Panc1 (cell line): ENCODE results near the gene SHROOM3. TPM values are rescaled to one million over a fixed set of nuclear protein-coding genes. Genes with fewer than 3 reads are reported as not detected.
A peak's percentile ranks its signal among the peaks of the same experiment; 100 is the strongest.

Source experiments
- ATAC-seq: fragments of 200-7000 bp; cut with Tn5 transposase; 2 replicates; pipeline ENCODE4 v1.9.1; 2020; ENCODE audit warnings: mild to moderate bottlenecking, moderate library complexity
- BruUV-seq: library from RNA; stranded (reverse); fragments of 400-500 nt; replicated peaks from 2 replicates; lab custom pipeline; 2021; lab: Mats Ljungman, UMichigan
- CTCF ChIA-PET: fragments of 300-600 bp; sonication (Branson Sonifier 250); formaldehyde crosslinking; loops from one replicate; lab custom pipeline; 2022; ENCODE audit warnings: antibody characterized with exemption; lab: Charles Lee
- POLR2A ChIA-PET: fragments of 300-600 bp; sonication (Branson Sonifier 250); formaldehyde crosslinking; loops from one replicate; lab custom pipeline; 2022; ENCODE audit warnings: antibody characterized with exemption; lab: Charles Lee
- DNase-seq: peaks from one replicate; pipeline ENCODE4 v3.0.0-alpha.2; 2010; ENCODE audit warnings: low read depth, low spot score
- H3K27ac ChIP-seq: 2 replicates; pipeline ENCODE4 v1.5.1; 2011; ENCODE audit warnings: mild to moderate bottlenecking, low read length, inconsistent platforms
- H3K27me3 ChIP-seq: fragments of 200-500 bp; sonication (Bioruptor generic); 2 replicates; pipeline ENCODE4 v1.6.0; 2014; ENCODE audit warnings: low read length, inconsistent platforms; ENCODE audit not compliant: control insufficient read depth, insufficient read depth
- H3K36me3 ChIP-seq: fragments of 200-500 bp; sonication (Bioruptor generic); 2 replicates; pipeline ENCODE4 v1.5.1; 2014; ENCODE audit warnings: inconsistent platforms, mild to moderate bottlenecking, low read length, moderate library complexity; ENCODE audit not compliant: control insufficient read depth, insufficient read depth
- H3K4me1 ChIP-seq: 2 replicates; pipeline ENCODE4 v1.5.1; 2011; ENCODE audit warnings: inconsistent platforms, mild to moderate bottlenecking, low read length, moderate library complexity; ENCODE audit not compliant: control insufficient read depth, insufficient read depth
- H3K4me3 ChIP-seq, 2 experiments: 2 replicates each; pipeline ENCODE4 v1.5.1; 2011 to 2012; ENCODE audit warnings: low read depth in 2 of 2, low read length in 2 of 2, mild to moderate bottlenecking in 2 of 2, inconsistent platforms in 1 of 2, moderate library complexity in 1 of 2
- H3K9me3 ChIP-seq: fragments of 200-500 bp; sonication (Bioruptor generic); 2 replicates; pipeline ENCODE4 v1.5.1; 2014; ENCODE audit warnings: low read depth, mild to moderate bottlenecking, inconsistent platforms, low read length, moderate library complexity; ENCODE audit not compliant: control insufficient read depth, insufficient read depth
- POLR2AphosphoS5 ChIP-seq: IDR thresholded peaks from 2 replicates; pipeline ENCODE4 v1.6.1; 2012; ENCODE audit warnings: mild to moderate bottlenecking, low read depth, low read length, moderate library complexity
- SIN3A ChIP-seq: IDR thresholded peaks from 2 replicates; pipeline ENCODE4 v1.6.1; 2012; ENCODE audit warnings: low read depth, mild to moderate bottlenecking, low read length, moderate library complexity, borderline replicate concordance; ENCODE audit not compliant: insufficient read depth
- TCF7L2 ChIP-seq: IDR thresholded peaks from 2 replicates; pipeline ENCODE4 v1.6.1; 2011; ENCODE audit warnings: mild to moderate bottlenecking, low read depth, low read length, inconsistent platforms
- in situ Hi-C: cut with HindIII; loops from 2 replicates; pipeline ENCODE4 v1.10.0; 2016; ENCODE audit warnings: low sequenced_read_pairs, low pct_unique_long_range_greater_than_20kb
- intact Hi-C: fragments of 100-400 bp; cut with micrococcal nuclease; formaldehyde crosslinking; loops from one replicate; pipeline ENCODE4 v1.10.0; 2022; ENCODE audit not compliant: unreplicated experiment
- total RNA-seq: library from RNA; stranded (reverse); gene quantifications from one replicate; pipeline ENCODE4 v1.2.1, GENCODE V29; 2021; ENCODE audit not compliant: unreplicated experiment
- TF ChIP-seq, protein P1 (sequence below): fragments of 450-650 bp; IDR thresholded peaks from 2 replicates; pipeline ENCODE4 v1.5.1; 2017; ENCODE audit warnings: mild to moderate bottlenecking
- TF ChIP-seq, protein P2 (sequence below), 2 experiments: IDR thresholded peaks; 2 replicates each; pipeline ENCODE4 v1.6.1; 2011 to 2012; ENCODE audit warnings: low read depth in 2 of 2, control low read depth in 1 of 2, low read length in 1 of 2, mild to moderate bottlenecking in 1 of 2, moderate library complexity in 1 of 2; ENCODE audit not compliant: insufficient read depth in 1 of 2

Gene SHROOM3
- total RNA-seq, 1 experiment from 2014 or later = 7.2 TPM

DNA sequence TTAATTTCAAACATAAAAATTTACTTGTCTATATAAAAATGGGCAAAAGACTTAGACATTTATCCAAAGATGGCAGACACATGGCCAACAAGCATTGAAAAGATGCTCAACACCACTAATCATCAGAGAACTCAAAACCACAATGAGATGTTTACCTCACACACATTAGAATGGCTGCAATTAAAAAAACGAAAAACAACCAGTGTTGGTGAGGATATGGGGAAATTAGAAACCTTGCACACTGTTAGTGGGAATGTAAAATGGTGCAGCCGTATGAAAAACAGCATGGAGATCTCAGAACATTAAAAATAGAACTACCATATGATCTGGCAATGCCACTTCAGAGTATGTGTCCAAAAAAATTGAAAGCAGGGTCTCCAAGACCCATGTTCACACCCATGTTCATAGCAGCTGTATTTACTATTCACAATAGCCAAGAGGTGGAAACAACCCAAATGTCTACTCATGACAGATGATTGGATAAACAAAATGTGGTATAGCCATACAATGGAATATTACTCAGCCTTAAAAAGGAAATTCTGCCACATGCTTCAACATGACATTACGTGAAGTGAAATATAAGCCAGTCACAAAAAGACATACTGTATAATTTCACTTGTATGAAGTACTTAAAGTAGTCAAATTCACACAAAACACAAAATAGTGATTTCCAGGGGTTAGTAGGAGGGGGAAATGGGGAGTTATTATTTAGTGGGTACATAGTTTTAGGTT is 316.7 kb downstream of the SHROOM3 start:
- TF ChIP-seq POLR2AphosphoS5 (no peak), SIN3A (no peak)
- TF ChIP-seq, protein P1, sequence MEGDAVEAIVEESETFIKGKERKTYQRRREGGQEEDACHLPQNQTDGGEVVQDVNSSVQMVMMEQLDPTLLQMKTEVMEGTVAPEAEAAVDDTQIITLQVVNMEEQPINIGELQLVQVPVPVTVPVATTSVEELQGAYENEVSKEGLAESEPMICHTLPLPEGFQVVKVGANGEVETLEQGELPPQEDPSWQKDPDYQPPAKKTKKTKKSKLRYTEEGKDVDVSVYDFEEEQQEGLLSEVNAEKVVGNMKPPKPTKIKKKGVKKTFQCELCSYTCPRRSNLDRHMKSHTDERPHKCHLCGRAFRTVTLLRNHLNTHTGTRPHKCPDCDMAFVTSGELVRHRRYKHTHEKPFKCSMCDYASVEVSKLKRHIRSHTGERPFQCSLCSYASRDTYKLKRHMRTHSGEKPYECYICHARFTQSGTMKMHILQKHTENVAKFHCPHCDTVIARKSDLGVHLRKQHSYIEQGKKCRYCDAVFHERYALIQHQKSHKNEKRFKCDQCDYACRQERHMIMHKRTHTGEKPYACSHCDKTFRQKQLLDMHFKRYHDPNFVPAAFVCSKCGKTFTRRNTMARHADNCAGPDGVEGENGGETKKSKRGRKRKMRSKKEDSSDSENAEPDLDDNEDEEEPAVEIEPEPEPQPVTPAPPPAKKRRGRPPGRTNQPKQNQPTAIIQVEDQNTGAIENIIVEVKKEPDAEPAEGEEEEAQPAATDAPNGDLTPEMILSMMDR = no peak
- Histone ChIP-seq H3K9me3 (peaks cover 3% of the 10 kb centered on the region; the same call in 1 of the 2 replicates), H3K27ac (no peak overlapping the region), H3K4me3 (no peak overlapping the region), H3K36me3 (no peaks in the 10 kb centered on the region), H3K4me1 (no peaks in the 10 kb centered on the region; the same call in 1 of the 2 replicates), H3K27me3 (no peaks in the 10 kb centered on the region)
- intact Hi-C loops = loop anchor here (10.0 kb wide), 1 partner anchor 317 kb away; the partner anchor contains the start of gene SHROOM3
- no peak for DNase-seq
- ChIA-PET POLR2A (no interaction called here), CTCF (no interaction called here)
- no TSS peak for BruUV-seq
- ATAC-seq = no peak
- in situ Hi-C loops = no loop called here

DNA sequence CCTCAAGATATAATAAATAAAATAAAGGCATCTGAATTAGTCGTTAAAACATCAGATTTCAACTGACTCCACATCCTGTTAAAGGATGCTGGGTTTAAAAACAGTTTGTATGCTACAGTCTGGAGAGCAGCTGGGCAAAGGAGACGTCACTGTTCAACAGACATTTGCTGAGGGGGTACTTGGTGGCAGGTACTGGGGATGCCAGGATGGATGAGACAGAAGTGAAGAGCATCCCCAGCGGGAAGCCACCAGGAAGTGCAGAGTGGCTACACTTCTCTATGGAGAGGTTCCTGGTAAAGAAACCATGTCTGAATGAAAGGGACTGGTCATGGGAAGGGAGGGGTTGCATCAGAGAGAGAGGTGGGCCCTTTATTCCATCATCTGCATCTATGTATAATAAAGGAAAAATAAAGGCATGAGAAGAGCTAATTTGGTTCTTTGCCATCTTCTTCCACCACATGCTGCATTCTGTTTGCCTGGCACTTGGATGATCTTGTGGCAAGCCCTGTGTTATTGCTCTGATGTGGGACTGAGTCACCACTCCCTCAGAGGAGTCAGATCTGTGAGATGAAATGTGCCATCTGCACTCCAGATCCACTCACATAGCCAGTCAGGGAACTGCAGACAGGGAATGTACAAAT is 318.0 kb downstream of the SHROOM3 start:
- DNase-seq (no peak), ATAC-seq (peak; percentile 90)
- 0 out of 2 replicates have a peak overlapping the region, but pooled peaks have one; percentile 25 for H3K27ac ChIP-seq
- peaks cover 3% of the 10 kb centered on the region; the same call in 1 of the 2 replicates for H3K9me3 ChIP-seq
- TF ChIP-seq, protein P2, sequence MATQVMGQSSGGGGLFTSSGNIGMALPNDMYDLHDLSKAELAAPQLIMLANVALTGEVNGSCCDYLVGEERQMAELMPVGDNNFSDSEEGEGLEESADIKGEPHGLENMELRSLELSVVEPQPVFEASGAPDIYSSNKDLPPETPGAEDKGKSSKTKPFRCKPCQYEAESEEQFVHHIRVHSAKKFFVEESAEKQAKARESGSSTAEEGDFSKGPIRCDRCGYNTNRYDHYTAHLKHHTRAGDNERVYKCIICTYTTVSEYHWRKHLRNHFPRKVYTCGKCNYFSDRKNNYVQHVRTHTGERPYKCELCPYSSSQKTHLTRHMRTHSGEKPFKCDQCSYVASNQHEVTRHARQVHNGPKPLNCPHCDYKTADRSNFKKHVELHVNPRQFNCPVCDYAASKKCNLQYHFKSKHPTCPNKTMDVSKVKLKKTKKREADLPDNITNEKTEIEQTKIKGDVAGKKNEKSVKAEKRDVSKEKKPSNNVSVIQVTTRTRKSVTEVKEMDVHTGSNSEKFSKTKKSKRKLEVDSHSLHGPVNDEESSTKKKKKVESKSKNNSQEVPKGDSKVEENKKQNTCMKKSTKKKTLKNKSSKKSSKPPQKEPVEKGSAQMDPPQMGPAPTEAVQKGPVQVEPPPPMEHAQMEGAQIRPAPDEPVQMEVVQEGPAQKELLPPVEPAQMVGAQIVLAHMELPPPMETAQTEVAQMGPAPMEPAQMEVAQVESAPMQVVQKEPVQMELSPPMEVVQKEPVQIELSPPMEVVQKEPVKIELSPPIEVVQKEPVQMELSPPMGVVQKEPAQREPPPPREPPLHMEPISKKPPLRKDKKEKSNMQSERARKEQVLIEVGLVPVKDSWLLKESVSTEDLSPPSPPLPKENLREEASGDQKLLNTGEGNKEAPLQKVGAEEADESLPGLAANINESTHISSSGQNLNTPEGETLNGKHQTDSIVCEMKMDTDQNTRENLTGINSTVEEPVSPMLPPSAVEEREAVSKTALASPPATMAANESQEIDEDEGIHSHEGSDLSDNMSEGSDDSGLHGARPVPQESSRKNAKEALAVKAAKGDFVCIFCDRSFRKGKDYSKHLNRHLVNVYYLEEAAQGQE (IDR thresholded peaks at IDR 0.05; ENCODE audit: insufficient read depth in 1 of 2, low read depth in 2 of 2, low read length in 1 of 2) = no peak
- TF ChIP-seq SIN3A = no peak
- TF ChIP-seq, protein P1 = no peak
- no peak for TF ChIP-seq TCF7L2
- TF ChIP-seq POLR2AphosphoS5 = no peak
- intact Hi-C loops (loop anchor here (10.0 kb wide), 1 partner anchor 318 kb away; the partner anchor contains the start of gene SHROOM3), in situ Hi-C loops (no loop called here)
- ChIA-PET POLR2A (no interaction called here), CTCF (interaction anchor here (0.6 kb wide), 1 partner anchor 128 kb away, joined by 3 read pairs; no protein-coding TSS in a partner anchor)
- H3K4me1 ChIP-seq = no peaks in the 10 kb centered on the region; the same call in 1 of the 2 replicates
- no TSS peak for BruUV-seq
- no peaks in the 10 kb centered on the region for H3K36me3 ChIP-seq
- H3K4me3 ChIP-seq = no peak overlapping the region
- H3K27me3 ChIP-seq = no peaks in the 10 kb centered on the region
